ENCODE measurements around the gene AGA. TPM values are rescaled to one million over a fixed set of nuclear protein-coding genes. Genes with fewer than 3 reads are reported as not detected.

The AGA gene
- total and polyA plus RNA-seq, 10 of the 15 experiments (the other 5 are each of a cell fraction or from before 2014, with no cell fraction given): 17.1 to 37.6 (median 24.5) TPM

DNA sequence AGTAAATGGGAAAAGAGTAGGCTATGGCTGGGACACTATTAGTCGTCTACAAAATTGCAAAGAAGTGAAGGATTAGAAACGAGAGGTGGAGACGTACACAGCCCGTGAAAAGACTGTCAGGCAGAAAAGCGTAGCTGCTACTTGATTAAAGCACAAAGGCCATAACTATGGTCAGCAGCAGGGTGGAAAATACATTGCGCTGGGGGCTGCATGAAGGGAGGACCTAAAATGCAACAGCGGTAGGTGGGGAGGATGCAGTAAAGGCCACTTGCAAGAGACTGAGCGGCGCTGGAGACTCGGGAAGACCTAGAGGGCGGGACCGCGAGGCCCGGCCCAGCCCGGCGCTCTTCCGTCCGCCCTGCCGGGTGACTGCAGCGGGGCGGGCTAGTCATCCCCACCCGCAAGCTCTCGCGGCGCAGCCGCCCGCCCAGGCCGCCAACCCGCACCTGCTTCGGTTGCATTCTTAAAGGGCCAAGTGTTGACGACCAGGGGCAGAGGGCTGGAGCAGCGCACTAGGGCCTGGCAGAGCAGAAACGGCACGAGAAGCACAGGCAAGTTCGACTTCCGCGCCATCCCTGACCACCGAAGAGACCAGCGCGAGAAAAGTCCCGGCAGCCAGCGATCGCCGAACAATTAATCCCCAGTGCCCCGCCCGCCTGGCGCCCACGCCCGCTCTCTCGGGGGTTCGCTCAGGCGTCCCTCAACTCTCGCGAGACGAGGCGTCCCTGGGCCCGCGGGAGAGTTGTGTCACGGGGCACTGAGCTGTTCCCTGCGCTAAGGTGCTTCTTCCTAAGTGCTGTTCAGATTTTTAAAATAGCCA is at the start of gene AGA (continued):
- TF ChIP-seq ZNF687 (IDR thresholded peaks at IDR 0.05) (peak; percentile 83; the same call in 1 of the 2 replicates), IRF5 (IDR thresholded peaks at IDR 0.05; ENCODE audit: borderline replicate concordance) (peak; percentile 84), KAT2A (conservative IDR thresholded peaks at IDR 0.05; ENCODE audit: control insufficient read depth, low read depth, low read length) (no peak), NFYB (IDR thresholded peaks at IDR 0.05; ENCODE audit: insufficient read depth, low read depth, low read length) (no peak), RELA (IDR thresholded peaks at IDR 0.05; ENCODE audit: borderline replicate concordance, partially characterized antibody) (peak; percentile 68), RFX5 (IDR thresholded peaks at IDR 0.05; ENCODE audit: low read depth, low read length) (no peak), HCFC1 (IDR thresholded peaks at IDR 0.05; ENCODE audit: low read length) (peak; percentile 62), NFIC (IDR thresholded peaks at IDR 0.05; ENCODE audit: low read depth, low read length) (no peak; the same call in 1 of the 2 replicates), SRF (IDR thresholded peaks at IDR 0.05; ENCODE audit: low read depth in 2 of 2, low read length in 2 of 2) (peak; percentile 32 to 93; a peak in 3 of 4 replicates), BRCA1 (IDR thresholded peaks at IDR 0.05; ENCODE audit: low read depth, low read length) (peak; percentile 89), YY1 (IDR thresholded peaks at IDR 0.05; ENCODE audit: low read depth, low read length) (peak; percentile 87), SP1 (IDR thresholded peaks at IDR 0.05; ENCODE audit: low read depth, low read length) (peak; percentile 53), POU2F2 (IDR thresholded peaks at IDR 0.05; ENCODE audit: borderline replicate concordance, low read depth, low read length) (peak; percentile 85; the same call in 2 of the 3 replicates), POLR2AphosphoS5 (IDR thresholded peaks at IDR 0.05; ENCODE audit: low read length) (peak; percentile 98), BACH1 (IDR thresholded peaks at IDR 0.05; ENCODE audit: borderline replicate concordance) (peak; percentile 70), REST (IDR thresholded peaks at IDR 0.05; ENCODE audit: low read depth, low read length) (no peak)
- TF ChIP-seq, protein P1, sequence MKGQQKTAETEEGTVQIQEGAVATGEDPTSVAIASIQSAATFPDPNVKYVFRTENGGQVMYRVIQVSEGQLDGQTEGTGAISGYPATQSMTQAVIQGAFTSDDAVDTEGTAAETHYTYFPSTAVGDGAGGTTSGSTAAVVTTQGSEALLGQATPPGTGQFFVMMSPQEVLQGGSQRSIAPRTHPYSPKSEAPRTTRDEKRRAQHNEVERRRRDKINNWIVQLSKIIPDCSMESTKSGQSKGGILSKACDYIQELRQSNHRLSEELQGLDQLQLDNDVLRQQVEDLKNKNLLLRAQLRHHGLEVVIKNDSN (IDR thresholded peaks at IDR 0.05; ENCODE audit: borderline replicate concordance, extremely low read length, insufficient read depth, low read depth, low read length): peak; percentile 40
- TF ChIP-seq, protein P2, sequence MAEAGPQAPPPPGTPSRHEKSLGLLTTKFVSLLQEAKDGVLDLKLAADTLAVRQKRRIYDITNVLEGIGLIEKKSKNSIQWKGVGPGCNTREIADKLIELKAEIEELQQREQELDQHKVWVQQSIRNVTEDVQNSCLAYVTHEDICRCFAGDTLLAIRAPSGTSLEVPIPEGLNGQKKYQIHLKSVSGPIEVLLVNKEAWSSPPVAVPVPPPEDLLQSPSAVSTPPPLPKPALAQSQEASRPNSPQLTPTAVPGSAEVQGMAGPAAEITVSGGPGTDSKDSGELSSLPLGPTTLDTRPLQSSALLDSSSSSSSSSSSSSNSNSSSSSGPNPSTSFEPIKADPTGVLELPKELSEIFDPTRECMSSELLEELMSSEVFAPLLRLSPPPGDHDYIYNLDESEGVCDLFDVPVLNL (IDR thresholded peaks at IDR 0.05; ENCODE audit: low read depth, low read length): peak; percentile 48; the same call in 1 of the 2 replicates
